GM12873 (cell line): ENCODE results near the gene TH.

Experiments used
- CTCF ChIP-seq: IDR thresholded peaks from 2 replicates; pipeline ENCODE4 v1.5.1; 2012; ENCODE audit warnings: low read depth, mild to moderate bottlenecking, moderate library complexity, low read length, control low read depth; ENCODE audit not compliant: insufficient read depth; ENCODE audit errors: missing control alignments

The TH gene

GRCh38 chr11:2157294-2158040, 14.1 kb downstream of the TH start:
- no peak for TF ChIP-seq CTCF

- TF ChIP-seq CTCF = peak; percentile 86
Observed at GRCh38 chr11:2156416-2157182, 15.0 kb downstream of the TH start.

GRCh38 chr11:2155511-2155910, 16.1 kb downstream of the TH start:
- no peak for TF ChIP-seq CTCF

GRCh38 chr11:2154889-2155288, 16.7 kb downstream of the TH start:
- TF ChIP-seq CTCF = no peak

GRCh38 chr11:2154195-2154585, 17.4 kb downstream of the TH start:
- TF ChIP-seq CTCF = no peak

- no peak for TF ChIP-seq CTCF
Observed at GRCh38 chr11:2153581-2154194, 17.9 kb downstream of the TH start.

- peak; percentile 76 for TF ChIP-seq CTCF
Observed at GRCh38 chr11:2151500-2152257, 19.9 kb downstream of the TH start.
